Esophagus squamous epithelium (tissue), 4 donors: ENCODE data around the gene ZNF488.

Source experiments
- CTCF ChIP-seq, 6 experiments: fragments of 450-650 bp in 4 of 6; fragments of 200-600 bp in 2 of 6; sonication (generic) in 2 of 6; IDR thresholded peaks; one replicate each; pipeline ENCODE4 v1.5.1; 2016 to 2019; ENCODE audit warnings: antibody characterized with exemption in 6 of 6, mild to moderate bottlenecking in 4 of 6, moderate library complexity in 4 of 6
- POLR2A ChIP-seq, 4 donors: fragments of 450-650 bp; IDR thresholded peaks; one replicate each; pipeline ENCODE4 v1.6.1; 2017; ENCODE audit warnings: antibody characterized with exemption in 4 of 4, mild to moderate bottlenecking in 4 of 4, moderate library complexity in 3 of 4

GRCh38 chr10:47331491-47331890 lies 52.6 kb downstream of the ZNF488 start:
- no peak for TF ChIP-seq POLR2A (IDR thresholded peaks at IDR 0.05)
- TF ChIP-seq CTCF (IDR thresholded peaks at IDR 0.05), result no peak
